HEK293 (cell line): ENCODE results near the gene HOXD3.

Experiments used
- TCF7L2 ChIP-seq: IDR thresholded peaks from 2 replicates; pipeline ENCODE4 v1.6.1; 2011; ENCODE audit warnings: low read depth, mild to moderate bottlenecking, inconsistent platforms, low read length, moderate library complexity, borderline replicate concordance
- ZBTB8A ChIP-seq: fragments of 450-650 bp; formaldehyde crosslinking; IDR thresholded peaks from 2 replicates; pipeline ENCODE4 v1.5.1; 2016; ENCODE audit warnings: missing biosample characterization, missing genetic modification characterization
- ZNF426 ChIP-seq: fragments of 450-650 bp; formaldehyde crosslinking; IDR thresholded peaks from 2 replicates; pipeline ENCODE4 v1.5.1; 2017; ENCODE audit warnings: missing biosample characterization, missing genetic modification characterization, mild to moderate bottlenecking, inconsistent platforms, moderate library complexity
- ZNF621 ChIP-seq: fragments of 450-650 bp; formaldehyde crosslinking; IDR thresholded peaks from 2 replicates; pipeline ENCODE4 v1.5.1; 2017; ENCODE audit warnings: missing biosample characterization, missing genetic modification characterization
- ZNF677 ChIP-seq: fragments of 450-650 bp; IDR thresholded peaks from 2 replicates; pipeline ENCODE4 v1.5.0; 2018; ENCODE audit warnings: missing biosample characterization, mild to moderate bottlenecking, missing genetic modification characterization, moderate library complexity
- ZNF76 ChIP-seq: fragments of 450-650 bp; formaldehyde crosslinking; IDR thresholded peaks from 2 replicates; pipeline ENCODE4; 2016; ENCODE audit warnings: low read depth, missing biosample characterization, missing genetic modification characterization, borderline replicate concordance
- TF ChIP-seq, protein P1 (sequence below): fragments of 450-650 bp; formaldehyde crosslinking; IDR thresholded peaks from 2 replicates; pipeline ENCODE4 v1.5.1; 2016; ENCODE audit warnings: missing biosample characterization, missing genetic modification characterization

DNA sequence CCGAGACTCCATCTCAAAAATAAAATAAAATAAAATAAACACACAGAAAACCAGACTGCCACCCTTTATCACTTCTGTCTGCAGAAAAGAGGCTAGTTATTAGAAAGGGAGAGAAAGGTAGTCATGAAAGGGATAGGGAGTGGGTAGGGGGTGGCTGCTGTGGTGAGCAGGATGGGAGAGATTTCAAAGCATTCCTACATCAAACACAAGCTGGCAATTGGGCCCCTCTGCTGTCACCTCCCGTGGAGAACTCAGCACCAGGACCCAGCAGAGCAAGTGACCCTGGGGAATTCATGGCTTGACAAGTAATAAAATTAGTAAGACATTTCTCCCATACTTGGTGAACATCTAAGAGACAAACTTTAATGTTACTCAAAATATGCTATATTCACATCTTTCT is 27.6 kb downstream of the HOXD3 start:
- TF ChIP-seq ZNF76 (tag by site-specific recombination) = no peak
- no peak for TF ChIP-seq ZNF621 (tag by site-specific recombination)
- TF ChIP-seq, protein P1, sequence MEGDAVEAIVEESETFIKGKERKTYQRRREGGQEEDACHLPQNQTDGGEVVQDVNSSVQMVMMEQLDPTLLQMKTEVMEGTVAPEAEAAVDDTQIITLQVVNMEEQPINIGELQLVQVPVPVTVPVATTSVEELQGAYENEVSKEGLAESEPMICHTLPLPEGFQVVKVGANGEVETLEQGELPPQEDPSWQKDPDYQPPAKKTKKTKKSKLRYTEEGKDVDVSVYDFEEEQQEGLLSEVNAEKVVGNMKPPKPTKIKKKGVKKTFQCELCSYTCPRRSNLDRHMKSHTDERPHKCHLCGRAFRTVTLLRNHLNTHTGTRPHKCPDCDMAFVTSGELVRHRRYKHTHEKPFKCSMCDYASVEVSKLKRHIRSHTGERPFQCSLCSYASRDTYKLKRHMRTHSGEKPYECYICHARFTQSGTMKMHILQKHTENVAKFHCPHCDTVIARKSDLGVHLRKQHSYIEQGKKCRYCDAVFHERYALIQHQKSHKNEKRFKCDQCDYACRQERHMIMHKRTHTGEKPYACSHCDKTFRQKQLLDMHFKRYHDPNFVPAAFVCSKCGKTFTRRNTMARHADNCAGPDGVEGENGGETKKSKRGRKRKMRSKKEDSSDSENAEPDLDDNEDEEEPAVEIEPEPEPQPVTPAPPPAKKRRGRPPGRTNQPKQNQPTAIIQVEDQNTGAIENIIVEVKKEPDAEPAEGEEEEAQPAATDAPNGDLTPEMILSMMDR (tag by site-specific recombination) = no peak
- no peak for TF ChIP-seq TCF7L2
- no peak for TF ChIP-seq ZNF426
- TF ChIP-seq ZNF677 = no peak
- TF ChIP-seq ZBTB8A = no peak
